OCI-LY7 (cell line): ENCODE measurements around the gene EEF2K. TPM values are rescaled to one million over a fixed set of nuclear protein-coding genes. Genes with fewer than 3 reads are reported as not detected.

ENCODE experiments used
- BruUV-seq: library from RNA; stranded (reverse); fragments of 400-500 nt; replicated peaks from 2 replicates; lab custom pipeline; 2021; lab: Mats Ljungman, UMichigan
- CTCF ChIA-PET: fragments of 300-600 bp; sonication (Branson Sonifier 250); formaldehyde crosslinking; loops from one replicate; lab custom pipeline; 2022; ENCODE audit warnings: antibody characterized with exemption; ENCODE audit not compliant: unreplicated experiment; lab: Charles Lee
- POLR2A ChIA-PET: fragments of 300-600 bp; sonication (Branson Sonifier 250); formaldehyde crosslinking; loops from one replicate; lab custom pipeline; 2022; ENCODE audit warnings: antibody characterized with exemption; lab: Charles Lee
- DNase-seq: peaks from one replicate; pipeline ENCODE4 v3.0.0-alpha.2; 2015; ENCODE audit warnings: low spot score
- H2AFZ ChIP-seq: fragments of 200-600 bp; sonication (generic), shearing (Covaris generic); 2 replicates; pipeline ENCODE4 v1.6.1; 2014; ENCODE audit warnings: mild to moderate bottlenecking, antibody characterized with exemption, low read length, moderate library complexity
- H3K27ac ChIP-seq: fragments of 200-600 bp; sonication (generic); 2 replicates; pipeline ENCODE4 v1.5.1; 2014; ENCODE audit warnings: mixed run types, low read depth, mild to moderate bottlenecking, moderate library complexity, low read length, inconsistent platforms; ENCODE audit not compliant: poor library complexity, severe bottlenecking
- H3K36me3 ChIP-seq: fragments of 200-600 bp; sonication (generic); 2 replicates; pipeline ENCODE4 v1.6.1; 2014; ENCODE audit warnings: mild to moderate bottlenecking, antibody characterized with exemption, low read length, moderate library complexity, mixed read lengths; ENCODE audit not compliant: insufficient read depth
- H3K4me1 ChIP-seq: fragments of 200-600 bp; sonication (generic); 2 replicates; pipeline ENCODE4 v1.5.1; 2014; ENCODE audit warnings: mild to moderate bottlenecking, low read length; ENCODE audit not compliant: insufficient read depth, poor library complexity, severe bottlenecking
- H3K4me2 ChIP-seq: fragments of 200-600 bp; sonication (generic); 2 replicates; pipeline ENCODE4 v1.6.1; 2014; ENCODE audit warnings: mild to moderate bottlenecking, low read length
- H3K4me3 ChIP-seq: fragments of 200-600 bp; sonication (generic); 2 replicates; pipeline ENCODE4 v1.5.1; 2014; ENCODE audit warnings: mild to moderate bottlenecking, low read depth, low read length; ENCODE audit not compliant: poor library complexity, severe bottlenecking
- H3K79me2 ChIP-seq: fragments of 200-600 bp; sonication (generic); 2 replicates; pipeline ENCODE4 v1.6.1; 2016; ENCODE audit warnings: low read depth, mild to moderate bottlenecking, low read length, moderate library complexity, mixed read lengths; ENCODE audit not compliant: insufficient read depth
- H3K9me2 ChIP-seq: fragments of 200-600 bp; sonication (generic); 2 replicates; pipeline ENCODE4 v1.6.1; 2016; ENCODE audit warnings: mild to moderate bottlenecking, low read length, mixed read lengths; ENCODE audit not compliant: insufficient read depth
- H3K9me3 ChIP-seq: fragments of 200-600 bp; sonication (generic); 2 replicates; pipeline ENCODE4 v1.6.1; 2014; ENCODE audit warnings: mild to moderate bottlenecking, mixed run types, low read length, mixed read lengths
- H4K20me1 ChIP-seq: fragments of 200-600 bp; sonication (generic); 2 replicates; pipeline ENCODE4 v1.6.1; 2014; ENCODE audit warnings: mild to moderate bottlenecking, antibody characterized with exemption, low read length, moderate library complexity, mixed read lengths; ENCODE audit not compliant: insufficient read depth
- EZH2phosphoT487 ChIP-seq: fragments of 200-600 bp; sonication (generic); IDR thresholded peaks from 2 replicates; pipeline ENCODE4 v1.6.1; 2018; ENCODE audit warnings: low read depth, borderline replicate concordance, mild to moderate bottlenecking, mixed run types, antibody characterized with exemption, low read length, moderate library complexity, mixed read lengths
- intact Hi-C: fragments of 100-400 bp; cut with micrococcal nuclease; formaldehyde crosslinking; loops from one replicate; pipeline ENCODE4 v1.10.0; 2022; ENCODE audit not compliant: unreplicated experiment
- total RNA-seq, 2 experiments: library from RNA; depleted of rRNA in 1 of 2; stranded (reverse); fragments of >200 nt in 1 of 2; shearing (Covaris generic) in 1 of 2; gene quantifications; 2 replicates each; pipeline ENCODE4 v1.2.3, GENCODE V29; 2014 to 2022
- TF ChIP-seq, protein P1 (sequence below): fragments of 200-600 bp; sonication (generic); conservative IDR thresholded peaks from 2 replicates; pipeline ENCODE4 v1.5.1; 2014; ENCODE audit warnings: mild to moderate bottlenecking, antibody characterized with exemption, low read length, moderate library complexity, mixed read lengths

The EEF2K gene
- total RNA-seq, 2 experiments from 2014 or later: 23.8 to 42.3 TPM

DNA sequence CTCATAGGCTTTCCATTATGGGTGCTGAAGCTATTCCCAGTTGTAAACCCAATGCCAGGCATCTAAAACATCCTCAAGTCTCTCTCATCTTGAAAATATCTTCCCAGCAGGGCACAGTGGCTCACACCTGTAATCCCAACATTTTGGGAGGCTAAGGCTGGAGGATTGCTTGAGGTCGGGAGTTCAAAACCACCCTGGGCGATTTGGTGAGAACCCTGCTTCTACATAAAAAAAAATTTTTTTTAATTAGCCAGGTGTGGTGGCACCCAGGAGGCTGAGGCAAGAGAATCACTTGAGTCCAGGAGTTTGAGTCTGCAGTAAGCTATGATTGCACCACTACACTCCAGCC is 13.0 kb upstream of the EEF2K start:
- Histone ChIP-seq H4K20me1 (no peaks in the 10 kb centered on the region), H3K9me2 (no peaks in the 10 kb centered on the region), H3K36me3 (no peaks in the 10 kb centered on the region), H3K79me2 (no peaks in the 10 kb centered on the region), H3K4me3 (no peak overlapping the region), H3K4me1 (peaks cover 41% of the 10 kb centered on the region), H3K4me2 (no peak overlapping the region), H3K27ac (no peak overlapping the region), H2AFZ (no peak overlapping the region), H3K9me3 (no peaks in the 10 kb centered on the region)
- POLR2A ChIA-PET: no interaction called here
- DNase-seq: no peak
- intact Hi-C loops: loop anchor here (5.0 kb wide), 1 partner anchor 179 kb away; the partner anchor contains the start of gene CDR2
- TF ChIP-seq, protein P1, sequence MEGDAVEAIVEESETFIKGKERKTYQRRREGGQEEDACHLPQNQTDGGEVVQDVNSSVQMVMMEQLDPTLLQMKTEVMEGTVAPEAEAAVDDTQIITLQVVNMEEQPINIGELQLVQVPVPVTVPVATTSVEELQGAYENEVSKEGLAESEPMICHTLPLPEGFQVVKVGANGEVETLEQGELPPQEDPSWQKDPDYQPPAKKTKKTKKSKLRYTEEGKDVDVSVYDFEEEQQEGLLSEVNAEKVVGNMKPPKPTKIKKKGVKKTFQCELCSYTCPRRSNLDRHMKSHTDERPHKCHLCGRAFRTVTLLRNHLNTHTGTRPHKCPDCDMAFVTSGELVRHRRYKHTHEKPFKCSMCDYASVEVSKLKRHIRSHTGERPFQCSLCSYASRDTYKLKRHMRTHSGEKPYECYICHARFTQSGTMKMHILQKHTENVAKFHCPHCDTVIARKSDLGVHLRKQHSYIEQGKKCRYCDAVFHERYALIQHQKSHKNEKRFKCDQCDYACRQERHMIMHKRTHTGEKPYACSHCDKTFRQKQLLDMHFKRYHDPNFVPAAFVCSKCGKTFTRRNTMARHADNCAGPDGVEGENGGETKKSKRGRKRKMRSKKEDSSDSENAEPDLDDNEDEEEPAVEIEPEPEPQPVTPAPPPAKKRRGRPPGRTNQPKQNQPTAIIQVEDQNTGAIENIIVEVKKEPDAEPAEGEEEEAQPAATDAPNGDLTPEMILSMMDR: no peak
- no TSS peak for BruUV-seq
- CTCF ChIA-PET: no interaction called here

- BruUV-seq: no TSS peak
Measured at GRCh38 chr16:22194707-22195444, 11.2 kb upstream of the EEF2K start.

GRCh38 chr16:22195445-22195694 is 10.7 kb upstream of the EEF2K start:
- Histone ChIP-seq H3K4me2 (peak overlapping the region; percentile 92), H4K20me1 (no peaks in the 10 kb centered on the region), H3K79me2 (no peaks in the 10 kb centered on the region), H3K4me1 (peaks cover 40% of the 10 kb centered on the region), H2AFZ (no peak overlapping the region), H3K9me3 (no peaks in the 10 kb centered on the region), H3K36me3 (no peaks in the 10 kb centered on the region), H3K9me2 (no peaks in the 10 kb centered on the region), H3K27ac (peak overlapping the region; percentile 42), H3K4me3 (peak overlapping the region; percentile 76)
- POLR2A ChIA-PET: interaction anchor here (1.5 kb wide), 1 partner anchor 13 kb away, joined by 5 read pairs; no protein-coding TSS in a partner anchor
- TF ChIP-seq, protein P1: no peak
- TF ChIP-seq EZH2phosphoT487: no peak
- intact Hi-C loops: loop anchor here (1.0 kb wide), 1 partner anchor 11 kb away; the partner anchor contains the start of gene EEF2K
- DNase-seq: no peak
- CTCF ChIA-PET: no interaction called here
- BruUV-seq: no TSS peak

More at GRCh38 chr16:22194707-22195444, 11.2 kb upstream of the EEF2K start:
- no peak for TF ChIP-seq EZH2phosphoT487
- TF ChIP-seq, protein P1: no peak
- no peaks in the 10 kb centered on the region for H3K9me3 ChIP-seq
- DNase-seq: no peak
- no peaks in the 10 kb centered on the region for H3K36me3 ChIP-seq
- ChIA-PET CTCF (no interaction called here), POLR2A (interaction anchor here (1.5 kb wide), 1 partner anchor 13 kb away, joined by 5 read pairs; no protein-coding TSS in a partner anchor)
- H3K4me3 ChIP-seq: peak overlapping the region; percentile 76
- intact Hi-C loops: loop anchor here (1.0 to 5.0 kb wide), 2 partner anchors 11 to 177 kb away; partner anchors contain the start of genes CDR2 and EEF2K
- H4K20me1 ChIP-seq: no peaks in the 10 kb centered on the region
- H3K9me2 ChIP-seq: no peaks in the 10 kb centered on the region
- peak overlapping the region; percentile 92 for H3K4me2 ChIP-seq
- peaks cover 36% of the 10 kb centered on the region for H3K4me1 ChIP-seq
- peak overlapping the region; percentile 42 for H3K27ac ChIP-seq
- H2AFZ ChIP-seq: no peak overlapping the region
- H3K79me2 ChIP-seq: no peaks in the 10 kb centered on the region
